ENCODE results near the gene RBM45.
"Not testable (repeated sequence)": the region's sequence is repeated elsewhere in the genome, so short reads cannot be mapped to it uniquely, and the experiment has no call there.

The RBM45 gene

GRCh38 chr2:178152977-178153376 is 40.7 kb downstream of the RBM45 start:
- H3K9me3 ChIP-seq (ENCODE audit: control insufficient read depth, low read length): no peaks in the 10 kb centered on the region
- no peaks in the 10 kb centered on the region for H3K27me3 ChIP-seq (ENCODE audit: control insufficient read depth, insufficient read depth, low read length)
- TF ChIP-seq CTCF (IDR thresholded peaks at IDR 0.05): no peak
- peaks cover 5% of the 10 kb centered on the region for H3K4me1 ChIP-seq
- no peaks in the 10 kb centered on the region for H3K36me3 ChIP-seq (ENCODE audit: control insufficient read depth, insufficient read depth, low read length)
- no peaks in the 10 kb centered on the region for H3K79me2 ChIP-seq
- H3K9ac ChIP-seq: no peak overlapping the region
- no peak overlapping the region for H3K27ac ChIP-seq
- H3K4me2 ChIP-seq (ENCODE audit: low read length): no peak overlapping the region
- H2AFZ ChIP-seq: no peak overlapping the region
- no peak overlapping the region for H3K4me3 ChIP-seq (ENCODE audit: low read depth, low read length)

GRCh38 chr2:178153878-178154277 is 41.6 kb downstream of the RBM45 start:
- H3K9ac ChIP-seq; H3K4me2 ChIP-seq (ENCODE audit: low read length); H3K36me3 ChIP-seq (ENCODE audit: control insufficient read depth, insufficient read depth, low read length); H2AFZ ChIP-seq; H3K79me2 ChIP-seq; H3K4me1 ChIP-seq; H3K9me3 ChIP-seq (ENCODE audit: control insufficient read depth, low read length); H3K4me3 ChIP-seq (ENCODE audit: low read depth, low read length); H3K27me3 ChIP-seq (ENCODE audit: control insufficient read depth, insufficient read depth, low read length); H3K27ac ChIP-seq: not testable (repeated sequence)

GRCh38 chr2:178155524-178155923 is 43.3 kb downstream of the RBM45 start:
- Histone ChIP-seq H3K27me3 (ENCODE audit: control insufficient read depth, insufficient read depth, low read length) (no peaks in the 10 kb centered on the region), H3K9ac (no peak overlapping the region), H2AFZ (no peak overlapping the region), H3K4me3 (ENCODE audit: low read depth, low read length) (no peak overlapping the region), H3K79me2 (no peaks in the 10 kb centered on the region), H3K4me1 (peaks cover 5% of the 10 kb centered on the region), H3K4me2 (ENCODE audit: low read length) (no peak overlapping the region), H3K27ac (no peak overlapping the region), H3K36me3 (ENCODE audit: control insufficient read depth, insufficient read depth, low read length) (no peaks in the 10 kb centered on the region), H3K9me3 (ENCODE audit: control insufficient read depth, low read length) (no peaks in the 10 kb centered on the region)
- TF ChIP-seq CTCF (IDR thresholded peaks at IDR 0.05): no peak

- Histone ChIP-seq H2AFZ (no peak overlapping the region), H3K4me2 (ENCODE audit: low read length) (no peak overlapping the region), H3K27me3 (ENCODE audit: control insufficient read depth, insufficient read depth, low read length) (no peaks in the 10 kb centered on the region), H3K79me2 (no peaks in the 10 kb centered on the region), H3K9ac (no peak overlapping the region), H3K4me3 (ENCODE audit: low read depth, low read length) (no peak overlapping the region), H3K4me1 (peaks cover under 1% of the 10 kb centered on the region), H3K27ac (no peak overlapping the region), H3K36me3 (ENCODE audit: control insufficient read depth, insufficient read depth, low read length) (no peaks in the 10 kb centered on the region), H3K9me3 (ENCODE audit: control insufficient read depth, low read length) (no peaks in the 10 kb centered on the region)
- TF ChIP-seq CTCF (IDR thresholded peaks at IDR 0.05): no peak
These were observed 45.3 kb downstream of the RBM45 start for GRCh38 chr2:178157574-178157973.

- Histone ChIP-seq H3K27ac (no peak overlapping the region), H3K9ac (no peak overlapping the region), H3K36me3 (ENCODE audit: control insufficient read depth, insufficient read depth, low read length) (no peaks in the 10 kb centered on the region), H3K9me3 (ENCODE audit: control insufficient read depth, low read length) (no peaks in the 10 kb centered on the region), H3K27me3 (ENCODE audit: control insufficient read depth, insufficient read depth, low read length) (no peaks in the 10 kb centered on the region), H2AFZ (no peak overlapping the region), H3K4me3 (ENCODE audit: low read depth, low read length) (no peak overlapping the region), H3K79me2 (no peaks in the 10 kb centered on the region), H3K4me1 (no peaks in the 10 kb centered on the region), H3K4me2 (ENCODE audit: low read length) (no peak overlapping the region)
- TF ChIP-seq CTCF (IDR thresholded peaks at IDR 0.05): no peak
These were observed 47.7 kb downstream of the RBM45 start for GRCh38 chr2:178159966-178160365.

All from parathyroid adenoma (tissue), 2 donors.